T-helper 9 cell (primary cell): ENCODE data around the gene TMEM140.
"Not testable (repeated sequence)": the region's sequence is repeated elsewhere in the genome, so short reads cannot be mapped to it uniquely, and the experiment has no call there.

ENCODE experiments used
- DNase-seq: peaks from one replicate; pipeline ENCODE4 v3.0.0-alpha.2; 2020

TMEM140 gene

GRCh38 chr7:135159359-135160085, 11.7 kb downstream of the TMEM140 start:
- no peak for DNase-seq

GRCh38 chr7:135160098-135160857, 12.4 kb downstream of the TMEM140 start:
- no peak for DNase-seq

DNA sequence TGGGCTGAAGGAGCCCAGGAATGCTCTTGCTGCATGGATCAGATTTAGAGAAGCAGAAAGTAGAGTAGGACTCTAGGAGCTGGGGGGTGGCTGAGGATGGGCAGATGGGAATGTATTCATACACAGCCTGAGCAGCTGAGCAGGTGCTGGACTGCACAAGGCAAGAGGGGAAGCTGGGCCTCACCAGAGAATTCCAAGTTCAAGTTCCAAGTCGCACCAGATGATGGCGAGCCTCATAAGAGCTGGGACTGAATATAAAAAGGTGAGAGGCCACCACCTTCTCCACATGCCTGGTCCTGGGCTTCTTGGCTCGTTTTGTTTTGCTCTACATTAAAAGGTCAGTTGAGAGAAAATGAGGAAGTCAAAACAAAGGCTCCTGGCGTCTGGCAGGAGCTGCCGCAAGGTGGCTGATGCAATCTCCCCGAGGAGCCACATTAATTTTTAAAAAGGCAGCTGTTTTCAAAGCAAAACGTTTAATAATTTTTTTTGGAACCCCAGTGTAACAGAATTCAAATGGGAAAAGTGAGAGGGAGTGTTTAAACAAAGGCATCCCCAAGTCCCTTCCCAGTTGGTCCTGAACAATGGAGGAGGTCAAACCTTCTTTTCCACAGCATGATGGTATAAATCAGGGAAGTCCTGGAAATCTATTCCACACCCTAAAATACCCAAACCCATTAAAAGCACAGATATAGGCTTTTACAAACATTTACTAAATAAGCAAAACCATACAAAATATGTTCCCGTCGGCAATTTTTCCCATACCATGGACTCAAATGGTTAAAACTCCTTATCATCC, 13.2 kb downstream of the TMEM140 start:
- no peak for DNase-seq

- DNase-seq = no peak
Measured at GRCh38 chr7:135161669-135162068, 13.8 kb downstream of the TMEM140 start.

DNA sequence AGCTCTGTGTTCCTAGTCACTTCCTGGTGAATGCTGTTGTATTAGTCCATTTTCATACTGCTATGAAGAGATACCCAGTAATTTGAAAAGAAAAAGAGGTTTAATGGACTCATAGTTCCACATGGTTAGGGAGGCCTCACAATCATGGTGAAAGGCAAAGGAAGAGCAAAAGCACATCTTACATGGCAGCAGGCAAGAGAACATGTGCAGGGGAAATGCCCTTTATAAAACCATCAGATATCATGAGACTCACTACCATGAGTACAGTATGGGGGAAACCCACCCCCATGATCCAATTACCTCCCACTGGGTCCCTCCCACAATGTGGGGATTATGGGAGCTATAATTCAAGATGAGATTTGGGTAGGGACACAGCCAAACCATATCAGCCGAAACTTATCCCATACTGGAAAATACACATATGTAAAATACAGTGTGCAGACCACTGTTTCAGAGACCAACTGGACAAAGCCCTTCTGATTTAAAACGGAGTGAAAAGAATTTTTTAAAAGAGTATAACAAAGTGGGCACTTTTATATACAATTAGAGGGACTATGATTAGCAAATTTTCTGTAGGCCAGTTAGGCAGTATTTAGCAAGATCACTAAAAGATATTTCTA, 14.6 kb downstream of the TMEM140 start:
- DNase-seq = no peak

DNA sequence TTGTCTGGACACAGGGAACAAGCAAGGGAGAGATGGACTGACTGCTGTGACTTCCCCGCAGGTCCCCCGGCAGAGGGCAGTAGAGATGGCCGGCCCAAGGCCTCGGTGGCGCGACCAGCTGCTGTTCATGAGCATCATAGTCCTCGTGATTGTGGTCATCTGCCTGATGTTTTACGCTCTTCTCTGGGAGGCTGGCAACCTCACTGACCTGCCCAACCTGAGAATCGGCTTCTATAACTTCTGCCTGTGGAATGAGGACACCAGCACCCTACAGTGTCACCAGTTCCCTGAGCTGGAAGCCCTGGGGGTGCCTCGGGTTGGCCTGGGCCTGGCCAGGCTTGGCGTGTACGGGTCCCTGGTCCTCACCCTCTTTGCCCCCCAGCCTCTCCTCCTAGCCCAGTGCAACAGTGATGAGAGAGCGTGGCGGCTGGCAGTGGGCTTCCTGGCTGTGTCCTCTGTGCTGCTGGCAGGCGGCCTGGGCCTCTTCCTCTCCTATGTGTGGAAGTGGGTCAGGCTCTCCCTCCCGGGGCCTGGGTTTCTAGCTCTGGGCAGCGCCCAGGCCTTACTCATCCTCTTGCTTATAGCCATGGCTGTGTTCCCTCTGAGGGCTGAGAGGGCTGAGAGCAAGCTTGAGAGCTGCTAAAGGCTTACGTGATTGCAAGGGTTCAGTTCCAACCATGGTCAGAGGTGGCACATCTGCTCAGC, 16.6 kb downstream of the TMEM140 start:
- no peak for DNase-seq

DNA sequence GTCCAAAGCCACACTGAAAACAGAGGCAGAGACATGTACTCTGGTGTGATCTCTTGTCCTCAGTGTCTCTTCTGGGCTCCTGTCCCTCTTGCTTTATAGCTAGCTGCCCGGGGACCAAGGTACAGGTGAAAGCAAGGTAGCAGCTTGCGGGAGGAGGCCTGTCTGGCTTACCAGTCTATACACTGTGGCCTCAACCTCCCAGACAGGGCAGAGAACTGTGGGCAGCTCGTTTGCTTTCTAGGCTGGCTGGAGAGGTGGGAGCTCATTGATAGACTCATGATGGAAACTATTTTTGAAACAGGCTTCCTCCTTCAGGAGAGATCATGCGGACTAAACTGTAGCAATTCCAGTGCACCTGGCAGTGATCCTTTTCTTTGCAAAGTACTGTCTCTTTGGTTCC, 18.0 kb downstream of the TMEM140 start:
- no peak for DNase-seq

- DNase-seq = no peak
Measured at GRCh38 chr7:135166338-135166990, 18.6 kb downstream of the TMEM140 start.

DNA sequence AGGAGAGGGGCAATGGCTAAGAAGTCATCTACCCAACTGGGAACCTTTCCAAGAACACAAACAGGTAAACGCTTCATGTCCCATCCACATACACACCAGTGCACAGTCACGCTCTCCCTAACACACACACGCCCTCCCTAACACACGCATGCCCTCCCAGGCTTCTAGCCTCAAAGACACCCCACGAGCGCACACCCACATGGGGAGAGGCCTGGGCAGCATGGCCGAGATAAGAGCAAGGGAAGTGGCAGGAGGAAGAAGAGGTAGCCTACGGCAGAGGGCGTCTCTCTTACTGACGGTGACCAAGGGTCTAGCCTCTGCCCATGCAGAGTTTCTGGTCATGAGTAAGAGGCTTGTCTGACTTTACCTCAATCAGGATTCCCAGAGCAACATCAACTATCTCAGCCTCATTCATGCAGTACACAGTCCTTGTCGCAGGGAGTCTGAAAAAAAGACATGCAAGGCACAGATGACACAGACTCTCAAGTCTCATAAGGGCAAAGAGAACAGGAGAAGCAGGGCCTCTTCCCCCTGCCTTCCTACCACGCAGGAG, 19.6 kb downstream of the TMEM140 start:
- DNase-seq = no peak

- DNase-seq = no peak
Measured at GRCh38 chr7:135168001-135168400, 20.1 kb downstream of the TMEM140 start.

DNA sequence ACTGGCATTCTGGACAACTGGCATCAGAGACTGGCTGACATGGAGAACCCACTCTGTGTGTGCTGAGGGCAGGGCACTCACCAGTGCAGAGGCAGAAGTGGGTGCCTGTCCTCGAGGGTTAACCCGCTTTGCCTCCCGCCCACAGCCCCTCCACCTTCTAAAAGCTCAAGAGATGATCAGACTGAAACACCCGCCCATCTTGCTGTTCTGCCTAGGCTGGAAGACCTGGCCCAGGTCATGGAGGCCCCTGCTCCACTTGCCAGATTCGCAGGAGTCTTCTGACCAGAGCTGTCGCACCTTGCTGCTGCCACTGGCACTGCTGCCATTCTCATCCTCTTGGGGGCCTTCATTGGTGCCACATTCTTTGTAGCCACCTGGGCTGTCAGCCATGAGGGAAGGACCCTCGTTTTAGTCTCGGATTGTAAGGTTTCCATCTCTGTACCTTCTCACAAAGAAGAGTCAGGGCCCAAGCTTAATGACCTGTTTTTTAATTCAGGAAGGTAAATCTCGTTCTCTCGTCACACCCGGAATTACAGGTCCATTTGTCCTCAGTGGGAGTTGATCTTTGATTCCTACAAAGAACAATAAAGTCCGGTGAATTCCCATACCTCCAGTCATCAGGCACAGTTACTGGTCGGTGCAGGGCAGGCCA, 20.7 kb downstream of the TMEM140 start:
- no peak for DNase-seq

GRCh38 chr7:135169141-135169963, 21.5 kb downstream of the TMEM140 start:
- peak; percentile 48 for DNase-seq

DNA sequence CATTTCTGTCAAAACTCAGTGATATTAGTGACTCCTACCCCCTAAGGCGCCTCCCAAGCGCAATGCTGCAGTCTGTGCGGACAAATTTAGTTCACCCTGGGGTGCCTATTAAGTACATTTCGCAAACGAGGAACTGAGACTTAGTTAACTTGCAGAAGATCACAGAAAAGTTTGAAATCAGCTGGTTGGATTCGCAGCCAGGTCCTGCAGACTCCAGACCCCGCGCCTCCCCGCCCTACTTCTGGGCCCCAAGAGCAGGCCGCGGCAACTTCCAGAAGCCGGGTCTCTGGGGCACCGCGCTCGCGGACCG, 22.0 kb downstream of the TMEM140 start:
- no peak for DNase-seq

- DNase-seq = peak; percentile 84
Measured at GRCh38 chr7:135170274-135170997, 22.6 kb downstream of the TMEM140 start, which contains the start of gene CYREN. CYREN (minus strand) TSS chr7:135170707; CDS start chr7:135168922, 1,785 bp downstream.

GRCh38 chr7:135170998-135171481, 23.2 kb downstream of the TMEM140 start:
- not testable (repeated sequence) for DNase-seq

GRCh38 chr7:135171581-135172291, 23.9 kb downstream of the TMEM140 start:
- DNase-seq = not testable (repeated sequence)

DNA sequence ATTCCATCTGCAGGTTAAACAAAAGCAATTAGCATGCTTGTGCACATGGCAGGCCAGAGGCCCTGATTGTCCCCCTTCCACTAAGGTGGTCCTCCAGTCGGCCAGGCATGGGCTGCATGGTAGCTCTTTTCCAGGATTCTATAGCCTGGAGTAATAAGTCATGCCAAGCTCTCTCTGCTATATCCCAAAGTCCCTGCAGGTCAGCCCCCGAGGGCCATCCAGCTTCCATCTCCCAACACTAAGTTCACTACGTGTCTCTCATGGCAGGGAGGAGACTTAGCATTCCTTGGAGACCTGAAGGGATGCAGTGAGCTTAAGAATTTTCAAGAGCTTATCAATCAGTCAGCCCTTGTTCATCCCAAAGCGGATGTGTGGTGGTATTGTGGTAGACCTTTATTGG, 26.0 kb downstream of the TMEM140 start:
- DNase-seq = not testable (repeated sequence)

GRCh38 chr7:135174941-135175340, 27.1 kb downstream of the TMEM140 start:
- DNase-seq = no peak
